A673 (cell line): ENCODE measurements around the gene NDNF. TPM values are rescaled to one million over a fixed set of nuclear protein-coding genes. Genes with fewer than 3 reads are reported as not detected.

ENCODE experiments used
- BruUV-seq: library from RNA; stranded (reverse); fragments of 400-500 nt; replicated peaks from 2 replicates; lab custom pipeline; 2021; lab: Mats Ljungman, UMichigan
- CTCF ChIA-PET: fragments of 300-600 bp; sonication (Branson Sonifier 250); formaldehyde crosslinking; loops from one replicate; lab custom pipeline; 2022; ENCODE audit warnings: antibody characterized with exemption; lab: Charles Lee
- POLR2A ChIA-PET: fragments of 300-600 bp; sonication (Branson Sonifier 250); formaldehyde crosslinking; loops from one replicate; lab custom pipeline; 2022; ENCODE audit warnings: antibody characterized with exemption; ENCODE audit not compliant: low non-redundant PET; lab: Charles Lee
- DNase-seq: peaks from one replicate; pipeline ENCODE4 v3.0.0-alpha.2; 2015; ENCODE audit warnings: low spot score
- H3K27ac ChIP-seq: fragments of 200-600 bp; sonication (generic); 2 replicates; pipeline ENCODE4 v1.5.1; 2016; ENCODE audit warnings: mixed run types, low read depth, mild to moderate bottlenecking, mixed read lengths, antibody characterized with exemption, low read length; ENCODE audit not compliant: poor library complexity, severe bottlenecking
- H3K27me3 ChIP-seq: fragments of 200-600 bp; sonication (generic); replicated peaks from 2 replicates; pipeline ENCODE4 v1.6.1; 2017; ENCODE audit warnings: mixed run types, low read depth, mild to moderate bottlenecking, mixed read lengths, antibody characterized with exemption, low read length; ENCODE audit not compliant: insufficient read depth, poor library complexity
- H3K36me3 ChIP-seq: fragments of 200-600 bp; sonication (generic); 2 replicates; pipeline ENCODE4 v1.6.1; 2016; ENCODE audit warnings: mixed run types, mild to moderate bottlenecking, mixed read lengths, antibody characterized with exemption, low read length; ENCODE audit not compliant: insufficient read depth, poor library complexity, severe bottlenecking
- H3K4me1 ChIP-seq: fragments of 200-600 bp; sonication (generic); 2 replicates; pipeline ENCODE4 v1.6.1; 2017; ENCODE audit warnings: mixed run types, mild to moderate bottlenecking, mixed read lengths, antibody characterized with exemption, low read length; ENCODE audit not compliant: insufficient read depth, poor library complexity, severe bottlenecking
- H3K4me3 ChIP-seq: fragments of 200-600 bp; sonication (generic); 2 replicates; pipeline ENCODE4 v1.5.1; 2016; ENCODE audit warnings: low read depth, mixed run types, mild to moderate bottlenecking, mixed read lengths, low read length; ENCODE audit not compliant: poor library complexity, severe bottlenecking
- H3K9me3 ChIP-seq: fragments of 200-600 bp; sonication (generic); 2 replicates; pipeline ENCODE4 v1.6.1; 2016; ENCODE audit warnings: mixed run types, low read depth, mild to moderate bottlenecking, mixed read lengths, antibody characterized with exemption, low read length; ENCODE audit not compliant: poor library complexity, severe bottlenecking
- CTCF ChIP-seq: fragments of 300-800, 200-600 bp; sonication (generic); conservative IDR thresholded peaks from 2 replicates; pipeline ENCODE4 v1.5.1; 2017; ENCODE audit warnings: low read depth, mild to moderate bottlenecking, antibody characterized with exemption, low read length, moderate library complexity, mixed read lengths
- EZH2 ChIP-seq: fragments of 200-600 bp; sonication (generic); IDR thresholded peaks from 2 replicates; pipeline ENCODE4 v1.6.1; 2017; ENCODE audit warnings: borderline replicate concordance, low read depth, mild to moderate bottlenecking, mixed read lengths, antibody characterized with exemption, low read length; ENCODE audit not compliant: poor library complexity, severe bottlenecking
- intact Hi-C: fragments of 100-400 bp; cut with micrococcal nuclease; formaldehyde crosslinking; loops from one replicate; pipeline ENCODE4 v1.10.0; 2022; ENCODE audit not compliant: unreplicated experiment
- total RNA-seq: library from RNA; stranded (reverse); gene quantifications from 2 replicates; pipeline ENCODE4 v1.2.3, GENCODE V29; 2021

NDNF gene
- total RNA-seq, 1 experiment from 2014 or later: 12.1 TPM

- ChIA-PET CTCF (no interaction called here), POLR2A (no interaction called here)
- BruUV-seq: no TSS peak
- no peak for DNase-seq
- H3K4me1 ChIP-seq: no peaks in the 10 kb centered on the region
- no peaks in the 10 kb centered on the region for H3K36me3 ChIP-seq
- no peaks in the 10 kb centered on the region for H3K27me3 ChIP-seq
- intact Hi-C loops: loop anchor here (10.0 kb wide), 1 partner anchor 190 kb away; no protein-coding TSS in a partner anchor
- H3K4me3 ChIP-seq: no peak overlapping the region
- H3K27ac ChIP-seq: no peak overlapping the region
- TF ChIP-seq EZH2 (no peak), CTCF (no peak)
- no peaks in the 10 kb centered on the region for H3K9me3 ChIP-seq
These were observed 42.4 kb upstream of the NDNF start for GRCh38 chr4:121114756-121115155.

GRCh38 chr4:121112530-121112929 is 40.2 kb upstream of the NDNF start:
- H3K27me3 ChIP-seq: no peaks in the 10 kb centered on the region
- H3K9me3 ChIP-seq: no peaks in the 10 kb centered on the region
- H3K4me1 ChIP-seq: no peaks in the 10 kb centered on the region
- intact Hi-C loops: loop anchor here (10.0 kb wide), 1 partner anchor 192 kb away; no protein-coding TSS in a partner anchor
- no peak overlapping the region for H3K27ac ChIP-seq
- no peak overlapping the region for H3K4me3 ChIP-seq
- CTCF ChIA-PET: no interaction called here
- TF ChIP-seq CTCF (peak; percentile 60), EZH2 (no peak)
- POLR2A ChIA-PET: no interaction called here
- BruUV-seq: no TSS peak
- H3K36me3 ChIP-seq: no peaks in the 10 kb centered on the region
- no peak for DNase-seq

- no TSS peak for BruUV-seq
- ChIA-PET CTCF (no interaction called here), POLR2A (no interaction called here)
These were observed 36.2 kb upstream of the NDNF start for GRCh38 chr4:121108557-121108956.

More at GRCh38 chr4:121108557-121108956, 36.2 kb upstream of the NDNF start:
- no peak overlapping the region for H3K27ac ChIP-seq
- H3K36me3 ChIP-seq: no peaks in the 10 kb centered on the region
- no peaks in the 10 kb centered on the region for H3K4me1 ChIP-seq
- H3K27me3 ChIP-seq: no peaks in the 10 kb centered on the region
- H3K9me3 ChIP-seq: no peaks in the 10 kb centered on the region
- no peak for DNase-seq
- no peak for TF ChIP-seq CTCF
- TF ChIP-seq EZH2: no peak
- intact Hi-C loops: no loop called here
- H3K4me3 ChIP-seq: no peak overlapping the region
